Heart left ventricle (tissue), 16 donors: ENCODE results near the gene MYO1C. TPM values are rescaled to one million over a fixed set of nuclear protein-coding genes. Genes with fewer than 3 reads are reported as not detected.
A peak's percentile ranks its signal among the peaks of the same experiment; 100 is the strongest.

ENCODE experiments used
- ATAC-seq, 4 donors: fragments of 200-7000 bp; cut with Tn5 transposase; one replicate each; pipeline ENCODE4 v1.9.1; 2020 to 2022; ENCODE audit warnings: moderate library complexity in 4 of 4, mild to moderate bottlenecking in 3 of 4, moderate number of reproducible peaks in 1 of 4
- DNase-seq, 5 donors: peaks; one replicate each; pipeline ENCODE4 v3.0.0-alpha.2; 2020
- H3K27ac ChIP-seq, 12 donors: fragments of 200-600 bp; sonication (generic) in 4 of 12; one replicate each; pipeline versions ENCODE4 v1.5.0 to v1.8.0; 2016 to 2022; ENCODE audit warnings: mild to moderate bottlenecking in 2 of 12
- H3K27me3 ChIP-seq, 9 donors: fragments of 200-600 bp; sonication (generic) in 2 of 9; one replicate each; pipeline versions ENCODE4 v1.5.1 to v1.8.0; 2016 to 2022; ENCODE audit warnings: mild to moderate bottlenecking in 3 of 9
- H3K36me3 ChIP-seq, 9 donors: fragments of 200-600 bp; sonication (generic) in 2 of 9; one replicate each; pipeline versions ENCODE4 v1.5.0 to v1.8.0; 2018 to 2022; ENCODE audit warnings: mild to moderate bottlenecking in 2 of 9
- H3K4me1 ChIP-seq, 12 donors: fragments of 200-600 bp; sonication (generic) in 4 of 12; one replicate each; pipeline versions ENCODE4 v1.5.0 to v1.8.0; 2016 to 2022; ENCODE audit warnings: mild to moderate bottlenecking in 3 of 12
- H3K4me3 ChIP-seq, 12 donors: fragments of 200-600 bp; sonication (generic) in 4 of 12; one replicate each; pipeline versions ENCODE4 v1.5.0 to v1.8.0; 2017 to 2022; ENCODE audit warnings: mild to moderate bottlenecking in 9 of 12, moderate library complexity in 4 of 12
- H3K9me3 ChIP-seq, 12 donors: fragments of 200-600 bp; sonication (generic) in 4 of 12; one replicate each; pipeline versions ENCODE4 v1.5.0 to v1.8.0; 2016 to 2022; ENCODE audit warnings: mild to moderate bottlenecking in 1 of 12
- CTCF ChIP-seq, 12 donors: fragments of 200-600 bp; sonication (generic) in 4 of 12; IDR thresholded peaks; one replicate each; pipeline versions ENCODE4 v1.5.0 to v1.8.0; 2018 to 2022; ENCODE audit warnings: antibody characterized with exemption in 12 of 12, mild to moderate bottlenecking in 5 of 12
- POLR2A ChIP-seq, 2 donors: fragments of 450-650 bp; IDR thresholded peaks; one replicate each; pipeline ENCODE4 v1.6.1; 2017; ENCODE audit warnings: antibody characterized with exemption in 2 of 2, mild to moderate bottlenecking in 2 of 2, moderate library complexity in 2 of 2
- WGBS, 4 donors: extraction: QIAGEN DNeasy Blood & Tissue Kit in 2 of 4; methylation state at CpG; one replicate each; pipeline versions ENCODE4 v1.1.5 to v1.1.7; 2013 to 2018; 5-methylcytosine and 5-hydroxymethylcytosine counted together
- intact Hi-C, 10 donors: fragments of 100-400 bp; cut with DNase I; formaldehyde crosslinking; loops; one replicate each; pipeline versions ENCODE4 v1.11.1 to v1.14.2; 2022
- polyA plus RNA-seq, 2 donors: library from polyadenylated mRNA; stranded (reverse); fragments of 200-250 nt; gene quantifications; one replicate each; pipeline ENCODE4 v1.2.3, GENCODE V29; 2013
- total RNA-seq, 9 donors: library from RNA; depleted of rRNA in 2 of 9; stranded (reverse); fragments of >200 nt in 2 of 9; fragmentation: NEBNext Ultra II Directional in 3 of 9; extraction: Animal tissue kit (Norgen Biotek cat#: 25700) in 3 of 9; gene quantifications; one replicate each; pipeline versions ENCODE4 v1.1.0 to v1.2.4, GENCODE V29; 2016 to 2023
- donor health status: ischemic (EF 13 %, LVEDD 7.1; RV severe dilation, severe dysfunction).
- donor health status: healthy with polysubstance abuse.
- donor health status: DM: no; HTN: yes; CAD: no.
- donor health status: DM: no; HTN: no; CAD: no.
- donor health status: ischemic (EF 25% LVEDD 6.9; RV normal size, moderate dysfunction).
- donor health status: ischemic (EF 25% LVEDD 5.7; RV mildly dilated, moderate dysfunction).
- donor health status: healthy.
- donor health status: DM: yes; HTN: yes; CAD: no.
- donor health status: ischemic (EF 35%, LVEDD 5.7; RV mildly dilated, moderate dysfunction).
- donor health status: nonischemic (EF 11% LVEDD 7.7; RV severe dilation, severe dysfunction).
- donor health status: DM: yes; HTN: yes; CAD: no.
- donor health status: PGD.
- donor health status: ischemic (EF 29% LVEDD 5.4; RV normal size, mild dysfunction).
- donor health status: nonischemic (EF 23%, LVEDD 6.1; RV moderate dilation, normal function).

Gene MYO1C
- total and polyA plus RNA-seq, 11 donors = 89.6 to 259 (median 174) TPM

GRCh38 chr17:1473170-1473569, 19.3 kb downstream of the MYO1C start:
- TF ChIP-seq CTCF (IDR thresholded peaks at IDR 0.05) (peak in 1 of 12 donors; percentile 5), POLR2A (IDR thresholded peaks at IDR 0.05) (no peak)
- no peak for DNase-seq
- no peak overlapping the region for H3K4me3 ChIP-seq
- WGBS, 4 donors = 60 to 72% (median 67%) methylated on average over 11 of the region's 11 CpGs
- no peak overlapping the region for H3K27ac ChIP-seq
- H3K9me3 ChIP-seq = no peaks in the 10 kb centered on the region
- intact Hi-C loops = no loop called here
- H3K36me3 ChIP-seq = peaks cover 0 to 100% (median 97%) of the 10 kb centered on the region in 9 donors
- H3K4me1 ChIP-seq = peaks cover 0 to 23% (median 2%) of the 10 kb centered on the region in 12 donors
- no peak for ATAC-seq
- no peaks in the 10 kb centered on the region for H3K27me3 ChIP-seq

GRCh38 chr17:1471911-1472821, 20.3 kb downstream of the MYO1C start:
- 85 to 92% (median 86%) methylated on average over 22 to 42 of the region's 42 CpGs for WGBS, 4 donors
- H3K9me3 ChIP-seq = no peaks in the 10 kb centered on the region
- H3K27ac ChIP-seq = no peak overlapping the region
- no peak for ATAC-seq
- peaks cover 0 to 23% (median 4%) of the 10 kb centered on the region in 12 donors for H3K4me1 ChIP-seq
- DNase-seq = no peak
- no peak overlapping the region for H3K4me3 ChIP-seq
- TF ChIP-seq POLR2A (IDR thresholded peaks at IDR 0.05) = no peak
- TF ChIP-seq CTCF (IDR thresholded peaks at IDR 0.05) = no peak
- peaks cover 0 to 98% (median 94%) of the 10 kb centered on the region in 9 donors for H3K36me3 ChIP-seq
- H3K27me3 ChIP-seq = no peaks in the 10 kb centered on the region
- intact Hi-C loops = no loop called here

GRCh38 chr17:1471490-1471889, 21.0 kb downstream of the MYO1C start:
- no peaks in the 10 kb centered on the region for H3K9me3 ChIP-seq
- H3K4me3 ChIP-seq = no peak overlapping the region
- WGBS, 4 donors = 92 to 97% (median 95%) methylated on average over 14 to 15 of the region's 15 CpGs
- no peak for DNase-seq
- H3K4me1 ChIP-seq = peaks cover 0 to 23% (median 4%) of the 10 kb centered on the region in 12 donors
- TF ChIP-seq CTCF (IDR thresholded peaks at IDR 0.05) (no peak), POLR2A (IDR thresholded peaks at IDR 0.05) (no peak)
- no peak overlapping the region for H3K27ac ChIP-seq
- intact Hi-C loops = no loop called here
- ATAC-seq = no peak
- peaks cover 0 to 98% (median 94%) of the 10 kb centered on the region in 9 donors for H3K36me3 ChIP-seq
- no peaks in the 10 kb centered on the region for H3K27me3 ChIP-seq

GRCh38 chr17:1470755-1471462, 21.6 kb downstream of the MYO1C start:
- H3K36me3 ChIP-seq = peaks cover 0 to 98% (median 94%) of the 10 kb centered on the region in 9 donors
- TF ChIP-seq CTCF (IDR thresholded peaks at IDR 0.05) = no peak
- TF ChIP-seq POLR2A (IDR thresholded peaks at IDR 0.05) = no peak
- no peak for ATAC-seq
- H3K4me1 ChIP-seq = peaks cover 0 to 17% (median 4%) of the 10 kb centered on the region in 12 donors
- 75 to 86% (median 79%) methylated on average over 18 to 25 of the region's 25 CpGs for WGBS, 4 donors
- no peak for DNase-seq
- no peak overlapping the region for H3K27ac ChIP-seq
- no peaks in the 10 kb centered on the region for H3K27me3 ChIP-seq
- intact Hi-C loops = no loop called here
- no peaks in the 10 kb centered on the region for H3K9me3 ChIP-seq
- no peak overlapping the region for H3K4me3 ChIP-seq
